ENCODE results near the gene BTBD2.

The BTBD2 gene

GRCh38 chr19:1956868-1957492, 58.5 kb downstream of the BTBD2 start:
- no peaks in the 10 kb centered on the region for H3K27me3 ChIP-seq (ENCODE audit: control insufficient read depth, insufficient read depth, low read length)
- no peak overlapping the region for H3K27ac ChIP-seq (ENCODE audit: low read length)
- H3K36me3 ChIP-seq (ENCODE audit: control insufficient read depth, insufficient read depth, low read length) = no peaks in the 10 kb centered on the region; the same call in 1 of the 2 replicates
- H3K4me3 ChIP-seq (ENCODE audit: low read length) = no peak overlapping the region
- H3K9me3 ChIP-seq (ENCODE audit: control insufficient read depth, insufficient read depth, low read length) = no peaks in the 10 kb centered on the region
- WGBS (ENCODE audit: insufficient coverage, insufficient read length) = no CpG with 5 or more reads among the region's 28 CpGs
- no peak for DNase-seq (ENCODE audit: low read depth, low spot score)
- no peaks in the 10 kb centered on the region; the same call in 1 of the 2 replicates for H3K4me1 ChIP-seq (ENCODE audit: control insufficient read depth, insufficient read depth, low read length)

GRCh38 chr19:1956122-1956494, 59.4 kb downstream of the BTBD2 start:
- H3K27me3 ChIP-seq (ENCODE audit: control insufficient read depth, insufficient read depth, low read length) = no peaks in the 10 kb centered on the region
- H3K27ac ChIP-seq (ENCODE audit: low read length) = no peak overlapping the region
- H3K9me3 ChIP-seq (ENCODE audit: control insufficient read depth, insufficient read depth, low read length) = no peaks in the 10 kb centered on the region
- H3K4me3 ChIP-seq (ENCODE audit: low read length) = no peak overlapping the region
- no peak for DNase-seq (ENCODE audit: low read depth, low spot score)
- no peaks in the 10 kb centered on the region; the same call in 1 of the 2 replicates for H3K36me3 ChIP-seq (ENCODE audit: control insufficient read depth, insufficient read depth, low read length)
- H3K4me1 ChIP-seq (ENCODE audit: control insufficient read depth, insufficient read depth, low read length) = no peaks in the 10 kb centered on the region; the same call in 1 of the 2 replicates
- no CpG with 5 or more reads among the region's 12 CpGs for WGBS (ENCODE audit: insufficient coverage, insufficient read length)

GRCh38 chr19:1955171-1956121, 60.1 kb downstream of the BTBD2 start:
- Histone ChIP-seq H3K27ac (ENCODE audit: low read length) (no peak overlapping the region), H3K4me1 (ENCODE audit: control insufficient read depth, insufficient read depth, low read length) (no peaks in the 10 kb centered on the region; the same call in 1 of the 2 replicates), H3K27me3 (ENCODE audit: control insufficient read depth, insufficient read depth, low read length) (no peaks in the 10 kb centered on the region), H3K36me3 (ENCODE audit: control insufficient read depth, insufficient read depth, low read length) (no peaks in the 10 kb centered on the region; the same call in 1 of the 2 replicates), H3K4me3 (ENCODE audit: low read length) (no peak overlapping the region), H3K9me3 (ENCODE audit: control insufficient read depth, insufficient read depth, low read length) (no peaks in the 10 kb centered on the region)
- no peak for DNase-seq (ENCODE audit: low read depth, low spot score)
- WGBS (ENCODE audit: insufficient coverage, insufficient read length) = no CpG with 5 or more reads among the region's 51 CpGs

- no CpG with 5 or more reads among the region's 15 CpGs for WGBS (ENCODE audit: insufficient coverage, insufficient read length)
- H3K36me3 ChIP-seq (ENCODE audit: control insufficient read depth, insufficient read depth, low read length) = no peaks in the 10 kb centered on the region; the same call in 1 of the 2 replicates
Measured at GRCh38 chr19:1954532-1954933, 61.0 kb downstream of the BTBD2 start.

GRCh38 chr19:1953441-1954094, 61.9 kb downstream of the BTBD2 start:
- Histone ChIP-seq H3K4me1 (ENCODE audit: control insufficient read depth, insufficient read depth, low read length) (no peaks in the 10 kb centered on the region; the same call in 1 of the 2 replicates), H3K36me3 (ENCODE audit: control insufficient read depth, insufficient read depth, low read length) (no peaks in the 10 kb centered on the region; the same call in 1 of the 2 replicates), H3K9me3 (ENCODE audit: control insufficient read depth, insufficient read depth, low read length) (no peaks in the 10 kb centered on the region), H3K27me3 (ENCODE audit: control insufficient read depth, insufficient read depth, low read length) (no peaks in the 10 kb centered on the region), H3K27ac (ENCODE audit: low read length) (no peak overlapping the region), H3K4me3 (ENCODE audit: low read length) (no peak overlapping the region)
- no CpG with 5 or more reads among the region's 32 CpGs for WGBS (ENCODE audit: insufficient coverage, insufficient read length)
- DNase-seq (ENCODE audit: low read depth, low spot score) = no peak

More at GRCh38 chr19:1954532-1954933, 61.0 kb downstream of the BTBD2 start:
- Histone ChIP-seq H3K9me3 (ENCODE audit: control insufficient read depth, insufficient read depth, low read length) (no peaks in the 10 kb centered on the region), H3K4me1 (ENCODE audit: control insufficient read depth, insufficient read depth, low read length) (no peaks in the 10 kb centered on the region; the same call in 1 of the 2 replicates), H3K27me3 (ENCODE audit: control insufficient read depth, insufficient read depth, low read length) (no peaks in the 10 kb centered on the region), H3K4me3 (ENCODE audit: low read length) (no peak overlapping the region), H3K27ac (ENCODE audit: low read length) (no peak overlapping the region)
- DNase-seq (ENCODE audit: low read depth, low spot score) = no peak

GRCh38 chr19:1953037-1953436, 62.5 kb downstream of the BTBD2 start:
- Histone ChIP-seq H3K36me3 (ENCODE audit: control insufficient read depth, insufficient read depth, low read length) (no peaks in the 10 kb centered on the region; the same call in 1 of the 2 replicates), H3K4me1 (ENCODE audit: control insufficient read depth, insufficient read depth, low read length) (no peaks in the 10 kb centered on the region; the same call in 1 of the 2 replicates), H3K27me3 (ENCODE audit: control insufficient read depth, insufficient read depth, low read length) (no peaks in the 10 kb centered on the region), H3K9me3 (ENCODE audit: control insufficient read depth, insufficient read depth, low read length) (no peaks in the 10 kb centered on the region), H3K4me3 (ENCODE audit: low read length) (no peak overlapping the region), H3K27ac (ENCODE audit: low read length) (no peak overlapping the region)
- no peak for DNase-seq (ENCODE audit: low read depth, low spot score)
- WGBS (ENCODE audit: insufficient coverage, insufficient read length) = no CpG with 5 or more reads among the region's 19 CpGs

- H3K4me1 ChIP-seq (ENCODE audit: control insufficient read depth, insufficient read depth, low read length) = peaks cover under 1% of the 10 kb centered on the region; the same call in 1 of the 2 replicates
- H3K36me3 ChIP-seq (ENCODE audit: control insufficient read depth, insufficient read depth, low read length) = no peaks in the 10 kb centered on the region; the same call in 1 of the 2 replicates
- no peak overlapping the region for H3K4me3 ChIP-seq (ENCODE audit: low read length)
- no peaks in the 10 kb centered on the region for H3K27me3 ChIP-seq (ENCODE audit: control insufficient read depth, insufficient read depth, low read length)
- H3K27ac ChIP-seq (ENCODE audit: low read length) = no peak overlapping the region
- H3K9me3 ChIP-seq (ENCODE audit: control insufficient read depth, insufficient read depth, low read length) = no peaks in the 10 kb centered on the region
- DNase-seq (ENCODE audit: low read depth, low spot score) = no peak
- WGBS (ENCODE audit: insufficient coverage, insufficient read length) = no CpG with 5 or more reads among the region's 21 CpGs
Measured at GRCh38 chr19:1952635-1953034, 62.9 kb downstream of the BTBD2 start.

GRCh38 chr19:1950640-1951039, 64.9 kb downstream of the BTBD2 start:
- Histone ChIP-seq H3K27ac (ENCODE audit: low read length) (no peak overlapping the region), H3K4me3 (ENCODE audit: low read length) (no peak overlapping the region), H3K36me3 (ENCODE audit: control insufficient read depth, insufficient read depth, low read length) (no peaks in the 10 kb centered on the region; the same call in 1 of the 2 replicates), H3K4me1 (ENCODE audit: control insufficient read depth, insufficient read depth, low read length) (peaks cover 3% of the 10 kb centered on the region; the same call in 1 of the 2 replicates), H3K27me3 (ENCODE audit: control insufficient read depth, insufficient read depth, low read length) (no peaks in the 10 kb centered on the region), H3K9me3 (ENCODE audit: control insufficient read depth, insufficient read depth, low read length) (no peaks in the 10 kb centered on the region)
- DNase-seq (ENCODE audit: low read depth, low spot score) = no peak
- WGBS (ENCODE audit: insufficient coverage, insufficient read length) = no CpG with 5 or more reads among the region's 16 CpGs

GRCh38 chr19:1949304-1950101, 66.0 kb downstream of the BTBD2 start:
- H3K27me3 ChIP-seq (ENCODE audit: control insufficient read depth, insufficient read depth, low read length) = no peaks in the 10 kb centered on the region
- H3K4me1 ChIP-seq (ENCODE audit: control insufficient read depth, insufficient read depth, low read length) = peaks cover 3% of the 10 kb centered on the region; the same call in 1 of the 2 replicates
- no CpG with 5 or more reads among the region's 44 CpGs for WGBS (ENCODE audit: insufficient coverage, insufficient read length)
- H3K27ac ChIP-seq (ENCODE audit: low read length) = no peak overlapping the region
- no peaks in the 10 kb centered on the region; the same call in 1 of the 2 replicates for H3K36me3 ChIP-seq (ENCODE audit: control insufficient read depth, insufficient read depth, low read length)
- H3K4me3 ChIP-seq (ENCODE audit: low read length) = no peak overlapping the region; the same call in 1 of the 2 replicates
- no peak for DNase-seq (ENCODE audit: low read depth, low spot score)
- no peaks in the 10 kb centered on the region for H3K9me3 ChIP-seq (ENCODE audit: control insufficient read depth, insufficient read depth, low read length)

All from iPS DF 6.9 (cell line).